ENCODE results near the gene NCKAP5. TPM values are rescaled to one million over a fixed set of nuclear protein-coding genes. Genes with fewer than 3 reads are reported as not detected.

The NCKAP5 gene
- total RNA-seq, 1 donor from 2014 or later = 2.7 TPM

DNA sequence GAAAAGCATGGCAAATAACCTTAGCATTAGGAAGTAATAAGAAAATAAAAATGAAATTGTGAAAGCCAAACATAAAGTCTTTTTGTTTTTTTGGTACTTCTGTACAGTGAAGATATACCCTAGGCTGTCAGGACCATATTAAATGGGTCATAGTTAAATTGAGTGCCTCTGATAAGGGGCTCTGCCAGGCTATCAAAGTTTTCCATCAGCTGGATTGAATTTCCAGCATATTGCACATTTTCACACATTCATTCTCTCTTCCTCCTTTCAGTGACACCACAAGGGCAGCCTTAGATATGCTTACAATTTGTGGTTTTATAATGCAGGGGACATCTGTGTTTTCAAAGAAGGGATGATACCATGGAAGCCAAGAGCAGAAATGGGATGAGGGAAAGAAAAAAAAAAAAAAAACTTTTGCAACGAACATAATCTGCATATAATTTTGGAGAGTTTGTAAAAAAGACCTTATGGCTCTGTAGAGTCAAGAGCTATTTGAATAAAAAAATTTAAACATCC lies 789.0 kb downstream of the NCKAP5 start:
- no peak for TF ChIP-seq EZH2 (IDR thresholded peaks at IDR 0.05; ENCODE audit: insufficient read depth, low read length)
- TF ChIP-seq, protein P1, sequence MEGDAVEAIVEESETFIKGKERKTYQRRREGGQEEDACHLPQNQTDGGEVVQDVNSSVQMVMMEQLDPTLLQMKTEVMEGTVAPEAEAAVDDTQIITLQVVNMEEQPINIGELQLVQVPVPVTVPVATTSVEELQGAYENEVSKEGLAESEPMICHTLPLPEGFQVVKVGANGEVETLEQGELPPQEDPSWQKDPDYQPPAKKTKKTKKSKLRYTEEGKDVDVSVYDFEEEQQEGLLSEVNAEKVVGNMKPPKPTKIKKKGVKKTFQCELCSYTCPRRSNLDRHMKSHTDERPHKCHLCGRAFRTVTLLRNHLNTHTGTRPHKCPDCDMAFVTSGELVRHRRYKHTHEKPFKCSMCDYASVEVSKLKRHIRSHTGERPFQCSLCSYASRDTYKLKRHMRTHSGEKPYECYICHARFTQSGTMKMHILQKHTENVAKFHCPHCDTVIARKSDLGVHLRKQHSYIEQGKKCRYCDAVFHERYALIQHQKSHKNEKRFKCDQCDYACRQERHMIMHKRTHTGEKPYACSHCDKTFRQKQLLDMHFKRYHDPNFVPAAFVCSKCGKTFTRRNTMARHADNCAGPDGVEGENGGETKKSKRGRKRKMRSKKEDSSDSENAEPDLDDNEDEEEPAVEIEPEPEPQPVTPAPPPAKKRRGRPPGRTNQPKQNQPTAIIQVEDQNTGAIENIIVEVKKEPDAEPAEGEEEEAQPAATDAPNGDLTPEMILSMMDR (IDR thresholded peaks at IDR 0.05; ENCODE audit: insufficient read depth, low read depth, low read length) = no peak
- Histone ChIP-seq H3K4me1 (ENCODE audit: insufficient read depth, low read length) (no peaks in the 10 kb centered on the region), H2AFZ (ENCODE audit: low read depth, low read length) (no peak overlapping the region)

DNA sequence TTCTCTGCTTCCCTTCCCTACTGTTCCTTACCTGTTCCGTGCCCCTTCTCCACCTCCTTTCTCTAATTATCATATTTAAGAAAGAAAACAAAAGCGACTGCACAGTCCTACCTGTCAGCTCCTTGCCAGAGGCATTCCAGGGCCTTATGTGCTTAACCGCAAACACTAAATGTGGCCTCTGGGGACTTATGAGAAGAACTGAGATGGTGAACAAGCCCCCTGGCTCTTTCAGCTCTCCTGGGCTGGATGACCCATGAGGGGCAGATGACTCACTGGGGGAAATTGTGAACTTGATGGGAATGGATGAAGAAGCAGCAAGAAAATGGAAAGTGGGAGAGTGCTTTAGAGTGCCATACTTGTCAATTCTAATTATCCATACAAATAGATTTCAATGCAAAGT lies 792.0 kb downstream of the NCKAP5 start:
- FAIRE-seq (no peak), DNase-seq (ENCODE audit: low read depth) (no peak)
- H3K4me1 Mint-ChIP-seq (ENCODE audit: low read depth, unreplicated experiment) = peaks cover 11% of the 10 kb centered on the region
- no peak overlapping the region for H2AFZ ChIP-seq (ENCODE audit: low read depth, low read length)
- no peaks in the 10 kb centered on the region for H3K9me3 Mint-ChIP-seq (ENCODE audit: unreplicated experiment)
- no peaks in the 10 kb centered on the region for H3K79me2 ChIP-seq (ENCODE audit: insufficient read depth, low read length)
- no peaks in the 10 kb centered on the region for H3K9me3 ChIP-seq (ENCODE audit: insufficient read depth, low read depth, low read length)
- TF ChIP-seq, protein P1 (IDR thresholded peaks at IDR 0.05; ENCODE audit: insufficient read depth, low read depth, low read length) = no peak
- TF ChIP-seq EZH2 (IDR thresholded peaks at IDR 0.05; ENCODE audit: insufficient read depth, low read length) = no peak
- H3K27ac Mint-ChIP-seq (ENCODE audit: unreplicated experiment) = no peak overlapping the region
- no peak overlapping the region for H3K4me3 Mint-ChIP-seq (ENCODE audit: unreplicated experiment)
- no peaks in the 10 kb centered on the region for H3K27me3 Mint-ChIP-seq (ENCODE audit: low read depth, unreplicated experiment)
- H4K20me1 ChIP-seq (ENCODE audit: insufficient read depth, low read length) = no peaks in the 10 kb centered on the region
- no peak overlapping the region for H3K27ac ChIP-seq (ENCODE audit: low read depth, low read length)
- H3K36me3 ChIP-seq (ENCODE audit: insufficient read depth, low read length) = no peaks in the 10 kb centered on the region
- H3K9ac ChIP-seq (ENCODE audit: low read length) = no peak overlapping the region
- H3K27me3 ChIP-seq (ENCODE audit: insufficient read depth, low read length) = no peaks in the 10 kb centered on the region
- no peaks in the 10 kb centered on the region for H3K36me3 Mint-ChIP-seq (ENCODE audit: low read depth, unreplicated experiment)
- H3K4me2 ChIP-seq (ENCODE audit: low read length) = no peak overlapping the region
- H3K4me3 ChIP-seq (ENCODE audit: insufficient read depth, low read depth, low read length) = no peak overlapping the region
- H3K4me1 ChIP-seq (ENCODE audit: insufficient read depth, low read length) = no peaks in the 10 kb centered on the region

More for the DNA sequence above, 789.0 kb downstream of the NCKAP5 start:
- H3K9ac ChIP-seq (ENCODE audit: low read length) = no peak overlapping the region
- no peak overlapping the region for H3K27ac ChIP-seq (ENCODE audit: low read depth, low read length)
- no peaks in the 10 kb centered on the region for H3K79me2 ChIP-seq (ENCODE audit: insufficient read depth, low read length)
- FAIRE-seq (no peak), DNase-seq (ENCODE audit: low read depth) (no peak)
- no peak overlapping the region for H3K4me3 ChIP-seq (ENCODE audit: insufficient read depth, low read depth, low read length)
- H3K27me3 ChIP-seq (ENCODE audit: insufficient read depth, low read length) = no peaks in the 10 kb centered on the region
- Mint-ChIP-seq H3K9me3 (ENCODE audit: unreplicated experiment) (peaks cover 5% of the 10 kb centered on the region), H3K27ac (ENCODE audit: unreplicated experiment) (no peak overlapping the region), H3K4me1 (ENCODE audit: low read depth, unreplicated experiment) (peaks cover 11% of the 10 kb centered on the region), H3K27me3 (ENCODE audit: low read depth, unreplicated experiment) (peaks cover 8% of the 10 kb centered on the region), H3K4me3 (ENCODE audit: unreplicated experiment) (no peak overlapping the region), H3K36me3 (ENCODE audit: low read depth, unreplicated experiment) (peaks cover 4% of the 10 kb centered on the region)
- no peaks in the 10 kb centered on the region for H4K20me1 ChIP-seq (ENCODE audit: insufficient read depth, low read length)
- no peaks in the 10 kb centered on the region for H3K36me3 ChIP-seq (ENCODE audit: insufficient read depth, low read length)
- H3K9me3 ChIP-seq (ENCODE audit: insufficient read depth, low read depth, low read length) = no peaks in the 10 kb centered on the region
- no peak overlapping the region for H3K4me2 ChIP-seq (ENCODE audit: low read length)

DNA sequence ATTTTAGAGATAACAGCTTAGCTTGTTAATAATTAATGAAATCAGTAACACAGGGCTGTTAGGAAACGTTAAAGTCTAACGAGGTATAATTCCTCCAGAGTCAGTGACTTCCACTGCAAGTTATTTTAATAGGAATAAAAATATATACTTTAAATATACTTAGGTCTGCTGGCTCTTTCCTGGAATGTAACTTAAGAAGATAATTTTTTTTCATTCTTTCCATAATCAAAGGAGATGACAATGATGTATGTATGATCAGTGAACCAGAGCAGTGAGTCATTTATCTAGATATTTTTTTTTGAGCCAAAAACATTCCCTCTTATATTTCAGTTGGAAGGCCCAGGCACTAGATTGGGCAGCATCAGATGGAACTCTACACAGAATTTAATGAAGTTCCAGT lies 794.1 kb downstream of the NCKAP5 start:
- no peaks in the 10 kb centered on the region for H3K27me3 Mint-ChIP-seq (ENCODE audit: low read depth, unreplicated experiment)
- no peak overlapping the region for H3K4me3 Mint-ChIP-seq (ENCODE audit: unreplicated experiment)
- H3K4me1 Mint-ChIP-seq (ENCODE audit: low read depth, unreplicated experiment) = peaks cover 11% of the 10 kb centered on the region
- no peaks in the 10 kb centered on the region for H3K79me2 ChIP-seq (ENCODE audit: insufficient read depth, low read length)
- FAIRE-seq (no peak), DNase-seq (ENCODE audit: low read depth) (peak; percentile 61)
- H3K9ac ChIP-seq (ENCODE audit: low read length) = no peak overlapping the region
- TF ChIP-seq EZH2 (IDR thresholded peaks at IDR 0.05; ENCODE audit: insufficient read depth, low read length) = no peak
- H3K9me3 Mint-ChIP-seq (ENCODE audit: unreplicated experiment) = no peaks in the 10 kb centered on the region
- no peaks in the 10 kb centered on the region for H3K36me3 ChIP-seq (ENCODE audit: insufficient read depth, low read length)
- no peaks in the 10 kb centered on the region for H3K9me3 ChIP-seq (ENCODE audit: insufficient read depth, low read depth, low read length)
- no peak overlapping the region for H3K27ac ChIP-seq (ENCODE audit: low read depth, low read length)
- no peak overlapping the region for H3K4me3 ChIP-seq (ENCODE audit: insufficient read depth, low read depth, low read length)
- no peaks in the 10 kb centered on the region for H3K27me3 ChIP-seq (ENCODE audit: insufficient read depth, low read length)
- H3K4me2 ChIP-seq (ENCODE audit: low read length) = no peak overlapping the region
- H3K4me1 ChIP-seq (ENCODE audit: insufficient read depth, low read length) = no peaks in the 10 kb centered on the region
- no peaks in the 10 kb centered on the region for H4K20me1 ChIP-seq (ENCODE audit: insufficient read depth, low read length)
- H3K36me3 Mint-ChIP-seq (ENCODE audit: low read depth, unreplicated experiment) = no peaks in the 10 kb centered on the region
- H3K27ac Mint-ChIP-seq (ENCODE audit: unreplicated experiment) = no peak overlapping the region
- no peak overlapping the region for H2AFZ ChIP-seq (ENCODE audit: low read depth, low read length)
